Embryonic facial prominence (tissue), 1 donor: ENCODE results near the gene ATP5PO.
A peak's percentile ranks its signal among the peaks of the same experiment; 100 is the strongest.

Experiments
- DNase-seq: peaks from one replicate; pipeline ENCODE4 v3.0.0-alpha.2; 2016; ENCODE audit errors: extremely low spot score

The ATP5PO gene, protein sequence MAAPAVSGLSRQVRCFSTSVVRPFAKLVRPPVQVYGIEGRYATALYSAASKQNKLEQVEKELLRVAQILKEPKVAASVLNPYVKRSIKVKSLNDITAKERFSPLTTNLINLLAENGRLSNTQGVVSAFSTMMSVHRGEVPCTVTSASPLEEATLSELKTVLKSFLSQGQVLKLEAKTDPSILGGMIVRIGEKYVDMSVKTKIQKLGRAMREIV

GRCh38 chr21:33915368-33916199, at the start of gene ATP5PO:
Gene ATP5PO, minus strand, starts transcription at chr21:33915804. Its CDS starts 41 bp downstream, at chr21:33915763.
- peak; percentile 96 for DNase-seq

DNA sequence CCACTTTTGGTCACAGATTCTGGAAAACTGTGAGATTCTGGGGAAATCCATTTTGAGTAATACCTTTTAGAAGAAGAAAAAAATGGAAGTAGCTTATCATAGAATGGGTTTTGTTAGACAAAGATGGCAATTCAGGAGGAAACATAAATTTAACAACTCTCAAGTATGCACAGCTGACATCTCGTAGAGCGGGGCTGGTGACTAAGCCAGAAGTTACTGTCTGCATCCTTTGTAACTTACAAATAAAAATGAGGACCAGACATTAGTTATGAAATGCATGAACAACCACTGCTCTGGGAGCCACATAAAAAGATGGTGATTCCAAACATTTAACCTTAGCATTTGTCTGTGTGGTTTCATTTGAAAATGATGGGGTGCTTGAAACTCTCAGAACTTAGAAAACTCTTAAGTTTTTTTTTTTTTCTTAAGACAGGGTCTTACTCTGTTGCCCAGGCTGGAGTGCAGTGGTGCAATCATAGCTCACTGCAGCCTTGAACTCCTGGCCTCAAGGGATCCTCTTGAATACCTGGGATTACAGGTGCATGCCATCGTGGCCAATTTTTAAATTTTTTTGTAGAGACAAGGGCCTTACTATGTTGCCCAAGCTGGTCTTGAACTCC, 49.2 kb upstream of the ATP5PO start:
- DNase-seq = no peak

GRCh38 chr21:33963848-33964555, 48.4 kb upstream of the ATP5PO start:
- no peak for DNase-seq

- DNase-seq = no peak
Observed at GRCh38 chr21:33962290-33962689, 46.7 kb upstream of the ATP5PO start.

DNA sequence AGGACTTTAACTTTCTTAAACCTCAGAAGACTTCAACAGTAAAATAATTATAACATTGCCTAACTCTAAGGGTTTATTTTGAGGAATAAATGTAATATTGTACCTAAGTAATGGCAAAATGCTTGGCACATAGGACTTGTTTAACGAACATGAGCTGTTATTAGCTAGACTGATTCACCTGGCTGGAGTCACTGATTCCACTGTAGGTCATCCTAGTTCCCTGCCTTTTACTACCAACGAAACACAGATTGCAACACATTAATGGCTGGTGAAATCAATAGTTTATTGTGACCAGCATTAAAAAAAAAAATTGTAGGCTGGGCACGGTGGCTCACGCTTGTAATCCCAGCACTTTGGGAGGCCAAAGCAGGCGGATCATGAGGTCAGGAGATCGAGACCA, 45.5 kb upstream of the ATP5PO start:
- no peak for DNase-seq

- DNase-seq = no peak
Observed at GRCh38 chr21:33959680-33960079, 44.1 kb upstream of the ATP5PO start.

- no peak for DNase-seq
Observed at GRCh38 chr21:33954395-33954794, 38.8 kb upstream of the ATP5PO start.

GRCh38 chr21:33951276-33952178, 35.9 kb upstream of the ATP5PO start:
- no peak for DNase-seq

DNA sequence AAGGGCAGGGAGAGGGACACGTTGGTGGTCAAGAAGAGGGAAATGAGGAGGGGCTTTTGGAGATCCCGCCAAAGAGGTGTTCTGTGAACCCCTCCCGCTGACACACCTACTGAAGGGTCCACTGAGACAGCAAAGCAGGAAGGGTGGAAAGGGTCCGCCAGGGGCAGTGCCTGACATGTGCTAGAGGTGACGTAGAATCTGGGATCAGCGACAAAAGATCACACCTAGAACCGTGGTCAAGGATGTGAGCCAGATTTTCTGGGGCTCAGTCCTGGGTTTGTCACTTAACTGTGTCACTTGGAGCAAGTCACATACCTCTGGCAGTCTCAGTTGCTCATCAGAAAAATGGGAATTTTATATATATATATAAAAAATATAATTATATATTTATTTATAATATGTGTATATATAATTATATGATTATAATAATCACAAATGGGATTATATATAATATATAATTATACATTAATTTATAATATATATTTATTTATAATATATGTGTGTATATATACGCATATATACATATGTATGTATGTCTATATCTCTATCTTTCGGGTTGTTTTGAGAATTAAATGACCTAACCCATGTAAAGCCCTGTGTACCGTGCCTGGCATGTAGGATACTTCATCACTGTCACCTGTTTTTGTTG, 35.0 kb upstream of the ATP5PO start:
- DNase-seq = no peak

DNA sequence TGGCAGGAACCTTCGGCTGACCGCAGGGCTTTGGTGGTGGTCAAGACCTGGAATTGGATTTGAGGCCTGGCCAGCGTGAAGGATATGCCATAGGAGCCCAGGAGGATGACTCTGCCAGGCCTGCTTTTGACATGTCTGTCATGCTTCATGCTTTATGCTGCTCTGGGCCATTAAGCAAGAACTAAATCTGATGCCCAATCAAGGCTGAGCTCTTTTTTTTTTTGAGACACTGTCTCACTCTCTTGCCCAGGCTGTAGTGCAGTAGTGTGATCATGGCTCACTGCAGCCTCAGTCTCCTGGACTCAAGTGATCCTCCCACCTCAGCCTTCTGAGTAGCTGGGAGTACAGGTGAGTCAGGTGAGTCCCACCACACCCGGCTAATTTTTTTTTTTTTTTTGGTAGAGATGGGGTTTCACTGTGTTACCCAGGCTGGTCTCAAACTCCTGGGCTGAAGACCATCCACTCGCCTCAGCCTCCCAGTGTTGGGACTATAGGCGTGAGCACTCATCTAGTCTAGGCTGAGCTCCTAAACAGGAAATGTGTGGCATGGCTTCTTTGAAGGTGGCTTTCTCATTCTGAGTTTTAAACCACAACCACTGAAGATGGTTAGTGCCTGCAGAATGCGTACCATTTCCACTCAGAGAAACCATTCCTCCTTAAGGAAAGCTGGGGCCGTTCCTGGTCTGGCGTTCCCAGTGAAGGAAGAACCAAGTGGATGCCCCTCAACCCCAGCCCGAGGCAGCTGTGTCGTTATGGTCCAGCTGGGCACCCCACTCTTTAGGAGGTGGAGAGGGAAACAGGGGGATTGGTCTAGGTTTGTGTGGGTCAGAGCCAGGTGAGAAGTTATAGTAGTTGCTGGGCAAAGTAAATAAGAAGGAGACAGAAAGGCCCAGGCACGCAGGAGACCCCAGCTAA, 34.2 kb upstream of the ATP5PO start:
- DNase-seq = no peak

DNA sequence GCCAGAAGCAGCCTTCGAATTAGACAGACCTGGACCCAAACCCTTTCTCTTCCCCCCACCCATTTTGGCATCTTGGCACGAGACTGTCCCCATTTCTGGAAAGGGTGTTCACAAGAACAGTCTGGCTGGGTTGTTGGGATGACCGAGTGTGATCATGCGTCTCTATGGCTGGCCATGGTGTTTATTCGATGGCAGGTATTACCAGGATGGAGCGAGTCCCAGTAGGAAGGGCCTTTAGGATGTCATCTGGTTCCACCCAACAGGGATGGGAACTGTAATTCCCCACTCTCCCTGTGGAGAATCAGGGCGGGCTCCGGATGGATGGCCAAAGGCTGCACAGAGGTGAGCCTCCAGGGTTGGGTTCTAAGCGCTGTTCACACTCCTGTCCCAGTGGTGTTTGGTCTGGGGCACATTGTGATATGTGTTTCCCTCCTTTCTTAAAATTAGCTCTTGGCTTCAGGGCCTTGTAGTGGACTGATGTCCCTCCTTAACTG, 33.4 kb upstream of the ATP5PO start:
- DNase-seq = no peak

- no peak for DNase-seq
Observed at GRCh38 chr21:33948096-33948950, 32.7 kb upstream of the ATP5PO start.

- peak; percentile 52 for DNase-seq
Observed at GRCh38 chr21:33947451-33948095, 32.0 kb upstream of the ATP5PO start.

- DNase-seq = no peak
Observed at GRCh38 chr21:33945652-33946270, 30.2 kb upstream of the ATP5PO start.

- no peak for DNase-seq
Observed at GRCh38 chr21:33944185-33944763, 28.7 kb upstream of the ATP5PO start.

GRCh38 chr21:33943293-33943692, 27.7 kb upstream of the ATP5PO start:
- DNase-seq = no peak

DNA sequence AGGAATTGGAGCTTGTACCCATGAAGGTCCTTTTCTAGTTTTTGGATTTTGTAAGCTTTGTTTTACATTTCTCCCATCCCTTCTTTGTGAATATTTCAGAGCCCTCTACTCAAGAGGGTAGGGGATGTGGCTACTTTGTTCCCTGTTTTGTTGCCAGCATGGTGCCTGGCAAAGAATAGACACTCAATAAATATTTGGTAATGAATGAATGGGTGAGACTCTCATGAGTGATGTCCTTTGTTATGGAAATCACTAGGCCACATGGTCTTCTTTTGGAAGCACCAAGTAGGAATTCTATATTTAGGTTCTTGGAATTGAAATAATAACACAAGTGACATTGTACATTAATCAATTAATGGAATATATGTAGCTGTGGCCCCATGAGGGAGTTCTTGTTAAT, 26.8 kb upstream of the ATP5PO start:
- no peak for DNase-seq
